HepG2 (cell line): ENCODE data around the gene BCL2A1. TPM values are rescaled to one million over a fixed set of nuclear protein-coding genes. Genes with fewer than 3 reads are reported as not detected.

Source experiments
- ARNT ChIP-seq: fragments of 450-650 bp; IDR thresholded peaks from 2 replicates; pipeline ENCODE4 v1.6.1; 2017
- ETV6 ChIP-seq: sonication (generic); formaldehyde crosslinking; conservative IDR thresholded peaks from 2 replicates; pipeline ENCODE4 v1.4.0; 2020; ENCODE audit warnings: missing genetic modification reagents
- FOSL2 ChIP-seq: sonication (generic); formaldehyde crosslinking; IDR thresholded peaks from 2 replicates; pipeline ENCODE4 v1.4.0; 2020; ENCODE audit warnings: missing genetic modification reagents
- GZF1 ChIP-seq: sonication (generic); formaldehyde crosslinking; IDR thresholded peaks from 2 replicates; pipeline ENCODE4 v1.5.1; 2020; ENCODE audit warnings: mild to moderate bottlenecking, missing genetic modification reagents
- HIVEP1 ChIP-seq: sonication (generic); formaldehyde crosslinking; IDR thresholded peaks from 2 replicates; pipeline ENCODE4 v1.4.0; 2020; ENCODE audit warnings: mild to moderate bottlenecking, missing genetic modification reagents
- KDM5A ChIP-seq: fragments of 200-600 bp; sonication (generic); IDR thresholded peaks from 2 replicates; pipeline ENCODE4 v1.7.0; 2018; ENCODE audit warnings: antibody characterized with exemption, mild to moderate bottlenecking, low read length, borderline replicate concordance
- NAIF1 ChIP-seq: sonication (generic); formaldehyde crosslinking; IDR thresholded peaks from 2 replicates; pipeline ENCODE4 v1.5.0; 2020; ENCODE audit warnings: mild to moderate bottlenecking, missing genetic modification reagents, borderline replicate concordance
- ZBTB8A ChIP-seq: sonication (generic); formaldehyde crosslinking; IDR thresholded peaks from 2 replicates; pipeline ENCODE4 v1.4.0; 2020; ENCODE audit warnings: mild to moderate bottlenecking, low read depth, missing genetic modification reagents, borderline replicate concordance
- ZNF224 ChIP-seq: sonication (generic); formaldehyde crosslinking; IDR thresholded peaks from 2 replicates; pipeline ENCODE4 v1.5.0; 2020; ENCODE audit warnings: mild to moderate bottlenecking, missing genetic modification reagents
- ZNF546 ChIP-seq: sonication (generic); formaldehyde crosslinking; conservative IDR thresholded peaks from 2 replicates; pipeline ENCODE4 v1.8.1; 2023; ENCODE audit warnings: mild to moderate bottlenecking, missing genetic modification reagents
- ZNF556 ChIP-seq: sonication (generic); formaldehyde crosslinking; IDR thresholded peaks from 2 replicates; pipeline ENCODE4 v1.4.0; 2020; ENCODE audit warnings: mild to moderate bottlenecking, missing genetic modification reagents, borderline replicate concordance
- ZNF605 ChIP-seq: sonication (generic); formaldehyde crosslinking; IDR thresholded peaks from 2 replicates; pipeline ENCODE4 v1.8.0; 2022; ENCODE audit warnings: mild to moderate bottlenecking, missing genetic modification reagents
- ZNF780A ChIP-seq: sonication (generic); formaldehyde crosslinking; IDR thresholded peaks from 2 replicates; pipeline ENCODE4 v1.8.0; 2022; ENCODE audit warnings: mild to moderate bottlenecking, missing genetic modification reagents, moderate library complexity
- polyA plus RNA-seq, 8 experiments: library from polyadenylated mRNA; depleted of rRNA in 3 of 8; stranded (reverse) in 7 of 8; unstranded in 1 of 8; fragments of >200 nt; fragmentation: Illumina TruSeq in 4 of 8; extraction: Trizol in 4 of 8; gene quantifications; 2 replicates each; pipeline versions ENCODE4 v1.2.1 to v1.2.3, GENCODE V29; 2011 to 2016; ENCODE audit warnings: low read depth in 4 of 8, missing spikeins in 1 of 8, mixed read lengths in 1 of 8; ENCODE audit not compliant: insufficient read depth in 1 of 8
- total RNA-seq, 5 experiments: library from RNA; depleted of rRNA; stranded (reverse); fragments of >200 nt; fragmentation: Illumina TruSeq; extraction: Trizol; gene quantifications; 2 replicates each; pipeline ENCODE4 v1.2.3, GENCODE V29; 2016; ENCODE audit warnings: low read depth in 1 of 5
- TF ChIP-seq, protein P1 (sequence below): sonication (generic); formaldehyde crosslinking; IDR thresholded peaks from 2 replicates; pipeline ENCODE4 v1.4.0; 2020; ENCODE audit warnings: missing genetic modification reagents
- TF ChIP-seq, protein P2 (sequence below): IDR thresholded peaks from 2 replicates; pipeline ENCODE4 v1.6.1; 2016; ENCODE audit warnings: missing biosample characterization, missing genetic modification reagents, low read depth
- TF ChIP-seq, protein P3 (sequence below), 2 experiments: sonication (generic) in 1 of 2; formaldehyde crosslinking in 1 of 2; IDR thresholded peaks; 2 replicates each; pipeline versions ENCODE4 v1.4.0 to v1.6.1; 2016 to 2020; ENCODE audit warnings: borderline replicate concordance in 1 of 2, low read depth in 1 of 2, mild to moderate bottlenecking in 1 of 2, missing genetic modification reagents in 1 of 2
- TF ChIP-seq, protein P4 (sequence below): IDR thresholded peaks from 2 replicates; pipeline ENCODE4 v1.6.1; 2018; ENCODE audit warnings: missing genetic modification reagents
- TF ChIP-seq, protein P5 (sequence below): sonication (generic); formaldehyde crosslinking; IDR thresholded peaks from 2 replicates; pipeline ENCODE4 v1.4.0; 2020; ENCODE audit warnings: missing genetic modification reagents, borderline replicate concordance

Gene BCL2A1
- total and polyA plus RNA-seq, 2 of the 13 experiments (the other 11 are each of a cell fraction or from before 2014, with no cell fraction given): 0.08 to 0.31 TPM

DNA sequence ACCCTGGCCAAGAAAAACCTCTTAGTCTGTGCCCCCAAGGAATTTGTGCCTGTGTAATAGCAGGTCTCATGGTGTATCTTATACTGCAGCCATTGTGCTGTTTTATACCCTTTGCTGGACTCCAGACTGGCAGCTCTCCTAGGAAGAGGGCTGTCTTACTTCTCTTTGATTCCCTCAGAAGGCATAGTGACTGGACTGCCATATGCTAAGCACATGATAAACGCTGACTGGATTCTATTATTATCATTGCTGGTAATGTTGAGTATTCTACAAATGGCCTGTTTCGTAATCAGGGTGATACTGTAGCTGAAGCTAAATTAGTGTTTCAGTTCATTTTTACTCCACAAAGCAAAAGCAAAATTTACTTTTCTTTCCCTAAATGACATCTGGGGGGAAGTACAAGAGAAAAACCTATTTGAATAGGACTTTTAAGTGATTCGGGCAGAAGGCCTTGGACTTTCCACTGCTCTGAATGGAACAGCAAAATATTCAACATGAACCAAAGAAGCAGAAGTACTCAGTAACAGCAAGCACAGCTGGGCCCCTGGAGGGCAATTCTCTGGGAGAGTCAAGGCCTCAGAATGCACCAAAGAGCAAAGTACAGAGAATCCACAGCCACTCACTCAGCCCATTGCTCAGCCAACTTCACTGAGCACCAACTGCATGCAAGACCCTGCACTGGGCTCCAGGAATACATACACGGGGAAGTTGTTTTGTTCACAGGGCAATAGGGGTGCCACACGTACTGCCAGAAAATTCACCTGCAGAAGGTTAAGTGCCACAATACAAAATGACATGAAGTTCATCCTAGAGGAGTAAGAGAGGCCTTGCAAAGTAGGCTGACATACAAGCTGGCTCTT lies 7.9 kb upstream of the BCL2A1 start (continued):
- TF ChIP-seq, protein P1, sequence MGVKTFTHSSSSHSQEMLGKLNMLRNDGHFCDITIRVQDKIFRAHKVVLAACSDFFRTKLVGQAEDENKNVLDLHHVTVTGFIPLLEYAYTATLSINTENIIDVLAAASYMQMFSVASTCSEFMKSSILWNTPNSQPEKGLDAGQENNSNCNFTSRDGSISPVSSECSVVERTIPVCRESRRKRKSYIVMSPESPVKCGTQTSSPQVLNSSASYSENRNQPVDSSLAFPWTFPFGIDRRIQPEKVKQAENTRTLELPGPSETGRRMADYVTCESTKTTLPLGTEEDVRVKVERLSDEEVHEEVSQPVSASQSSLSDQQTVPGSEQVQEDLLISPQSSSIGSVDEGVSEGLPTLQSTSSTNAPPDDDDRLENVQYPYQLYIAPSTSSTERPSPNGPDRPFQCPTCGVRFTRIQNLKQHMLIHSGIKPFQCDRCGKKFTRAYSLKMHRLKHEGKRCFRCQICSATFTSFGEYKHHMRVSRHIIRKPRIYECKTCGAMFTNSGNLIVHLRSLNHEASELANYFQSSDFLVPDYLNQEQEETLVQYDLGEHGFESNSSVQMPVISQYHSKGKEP (CRISPR knock-in tag): no peak
- TF ChIP-seq, protein P2, sequence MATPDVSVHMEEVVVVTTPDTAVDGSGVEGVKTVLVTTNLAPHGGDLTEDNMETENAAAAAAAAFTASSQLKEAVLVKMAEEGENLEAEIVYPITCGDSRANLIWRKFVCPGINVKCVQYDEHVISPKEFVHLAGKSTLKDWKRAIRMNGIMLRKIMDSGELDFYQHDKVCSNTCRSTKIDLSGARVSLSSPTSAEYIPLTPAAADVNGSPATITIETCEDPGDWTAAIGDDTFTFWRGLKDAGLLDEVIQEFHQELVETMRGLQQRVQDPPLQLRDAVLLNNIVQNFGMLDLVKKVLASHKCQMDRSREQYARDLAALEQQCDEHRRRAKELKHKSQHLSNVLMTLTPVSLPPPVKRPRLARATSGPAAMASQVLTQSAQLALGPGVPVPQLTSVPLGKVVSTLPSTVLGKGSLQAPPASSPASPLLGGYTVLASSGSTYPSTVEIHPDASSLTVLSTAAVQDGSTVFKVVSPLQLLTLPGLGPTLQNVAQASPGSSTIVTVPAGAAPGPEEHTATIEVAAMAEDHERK (CRISPR knock-in tag): no peak
- TF ChIP-seq ZNF780A (CRISPR knock-in tag) (0 out of 2 replicates have a peak, but pooled peaks have one; percentile 14), FOSL2 (CRISPR knock-in tag) (peak; percentile 47; the same call in 1 of the 2 replicates), ETV6 (CRISPR knock-in tag) (no peak), ARNT (no peak), GZF1 (CRISPR knock-in tag) (0 out of 2 replicates have a peak, but pooled peaks have one; percentile 10), ZBTB8A (CRISPR knock-in tag) (no peak), ZNF224 (no peak), ZNF605 (CRISPR knock-in tag) (peak; percentile 69), NAIF1 (CRISPR knock-in tag) (no peak), ZNF546 (CRISPR knock-in tag) (no peak), KDM5A (no peak), HIVEP1 (CRISPR knock-in tag) (no peak), ZNF556 (no peak)
- TF ChIP-seq, protein P3, sequence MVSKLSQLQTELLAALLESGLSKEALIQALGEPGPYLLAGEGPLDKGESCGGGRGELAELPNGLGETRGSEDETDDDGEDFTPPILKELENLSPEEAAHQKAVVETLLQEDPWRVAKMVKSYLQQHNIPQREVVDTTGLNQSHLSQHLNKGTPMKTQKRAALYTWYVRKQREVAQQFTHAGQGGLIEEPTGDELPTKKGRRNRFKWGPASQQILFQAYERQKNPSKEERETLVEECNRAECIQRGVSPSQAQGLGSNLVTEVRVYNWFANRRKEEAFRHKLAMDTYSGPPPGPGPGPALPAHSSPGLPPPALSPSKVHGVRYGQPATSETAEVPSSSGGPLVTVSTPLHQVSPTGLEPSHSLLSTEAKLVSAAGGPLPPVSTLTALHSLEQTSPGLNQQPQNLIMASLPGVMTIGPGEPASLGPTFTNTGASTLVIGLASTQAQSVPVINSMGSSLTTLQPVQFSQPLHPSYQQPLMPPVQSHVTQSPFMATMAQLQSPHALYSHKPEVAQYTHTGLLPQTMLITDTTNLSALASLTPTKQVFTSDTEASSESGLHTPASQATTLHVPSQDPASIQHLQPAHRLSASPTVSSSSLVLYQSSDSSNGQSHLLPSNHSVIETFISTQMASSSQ (IDR thresholded peaks at IDR 0.05; ENCODE audit: low read depth): 0 out of 2 replicates have a peak, but pooled peaks have one; percentile 17
- TF ChIP-seq, protein P3 (CRISPR knock-in tag; IDR thresholded peaks at IDR 0.05; ENCODE audit: borderline replicate concordance): no peak; the same call in 1 of the 2 replicates
- TF ChIP-seq, protein P4, sequence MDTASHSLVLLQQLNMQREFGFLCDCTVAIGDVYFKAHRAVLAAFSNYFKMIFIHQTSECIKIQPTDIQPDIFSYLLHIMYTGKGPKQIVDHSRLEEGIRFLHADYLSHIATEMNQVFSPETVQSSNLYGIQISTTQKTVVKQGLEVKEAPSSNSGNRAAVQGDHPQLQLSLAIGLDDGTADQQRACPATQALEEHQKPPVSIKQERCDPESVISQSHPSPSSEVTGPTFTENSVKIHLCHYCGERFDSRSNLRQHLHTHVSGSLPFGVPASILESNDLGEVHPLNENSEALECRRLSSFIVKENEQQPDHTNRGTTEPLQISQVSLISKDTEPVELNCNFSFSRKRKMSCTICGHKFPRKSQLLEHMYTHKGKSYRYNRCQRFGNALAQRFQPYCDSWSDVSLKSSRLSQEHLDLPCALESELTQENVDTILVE (CRISPR knock-in tag): no peak
- TF ChIP-seq, protein P5, sequence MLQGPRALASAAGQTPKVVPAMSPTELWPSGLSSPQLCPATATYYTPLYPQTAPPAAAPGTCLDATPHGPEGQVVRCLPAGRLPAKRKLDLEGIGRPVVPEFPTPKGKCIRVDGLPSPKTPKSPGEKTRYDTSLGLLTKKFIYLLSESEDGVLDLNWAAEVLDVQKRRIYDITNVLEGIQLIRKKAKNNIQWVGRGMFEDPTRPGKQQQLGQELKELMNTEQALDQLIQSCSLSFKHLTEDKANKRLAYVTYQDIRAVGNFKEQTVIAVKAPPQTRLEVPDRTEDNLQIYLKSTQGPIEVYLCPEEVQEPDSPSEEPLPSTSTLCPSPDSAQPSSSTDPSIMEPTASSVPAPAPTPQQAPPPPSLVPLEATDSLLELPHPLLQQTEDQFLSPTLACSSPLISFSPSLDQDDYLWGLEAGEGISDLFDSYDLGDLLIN: no peak
